Progenitor cell of endocrine pancreas (in vitro differentiated cells): Measurements from ENCODE around the gene TEX101. TPM values are rescaled to one million over a fixed set of nuclear protein-coding genes. Genes with fewer than 3 reads are reported as not detected.
A peak's percentile ranks its signal among the peaks of the same experiment; 100 is the strongest.

Source experiments
- DNase-seq: peaks from one replicate; pipeline ENCODE4 v3.0.0; 2021; ENCODE audit warnings: low spot score; ENCODE audit not compliant: unreplicated experiment
- H3K27ac Mint-ChIP-seq: 2 replicates; pipeline ENCODE4 v1.8.0; 2021; ENCODE audit warnings: mild to moderate bottlenecking, moderate library complexity, mixed read lengths
- H3K27me3 Mint-ChIP-seq: 2 replicates; pipeline ENCODE4 v1.8.0; 2021; ENCODE audit warnings: mixed read lengths
- H3K36me3 Mint-ChIP-seq: 2 replicates; pipeline ENCODE4 v1.8.0; 2022; ENCODE audit warnings: mixed read lengths; ENCODE audit not compliant: insufficient read depth
- H3K4me1 Mint-ChIP-seq: 2 replicates; pipeline ENCODE4 v1.8.0; 2021; ENCODE audit warnings: low read depth, mixed read lengths
- H3K4me3 Mint-ChIP-seq: 2 replicates; pipeline ENCODE4 v1.8.0; 2021; ENCODE audit warnings: low read depth, mild to moderate bottlenecking, moderate library complexity, mixed read lengths
- H3K9me3 Mint-ChIP-seq: 2 replicates; pipeline ENCODE4 v1.8.0; 2021; ENCODE audit warnings: low read depth, mixed read lengths
- total RNA-seq: library from RNA; stranded (reverse); gene quantifications from 2 replicates; pipeline ENCODE4 v1.2.1, GENCODE V29; 2021
- TF ChIP-seq, protein P1 (sequence below): fragments of 200-600 bp; sonication (generic); IDR thresholded peaks from one replicate; pipeline ENCODE4 v1.5.0; 2021; ENCODE audit warnings: antibody characterized with exemption, mild to moderate bottlenecking; ENCODE audit not compliant: unreplicated experiment

The TEX101 gene
- total RNA-seq, 1 donor from 2014 or later: not detected

GRCh38 chr19:43446746-43447489, 32.2 kb downstream of the TEX101 start:
- Mint-ChIP-seq H3K4me3 (no peak overlapping the region), H3K4me1 (no peaks in the 10 kb centered on the region), H3K27me3 (peaks cover 13% of the 10 kb centered on the region), H3K27ac (no peak overlapping the region), H3K36me3 (no peaks in the 10 kb centered on the region), H3K9me3 (no peaks in the 10 kb centered on the region)
- peak; percentile 69 for DNase-seq
- TF ChIP-seq, protein P1, sequence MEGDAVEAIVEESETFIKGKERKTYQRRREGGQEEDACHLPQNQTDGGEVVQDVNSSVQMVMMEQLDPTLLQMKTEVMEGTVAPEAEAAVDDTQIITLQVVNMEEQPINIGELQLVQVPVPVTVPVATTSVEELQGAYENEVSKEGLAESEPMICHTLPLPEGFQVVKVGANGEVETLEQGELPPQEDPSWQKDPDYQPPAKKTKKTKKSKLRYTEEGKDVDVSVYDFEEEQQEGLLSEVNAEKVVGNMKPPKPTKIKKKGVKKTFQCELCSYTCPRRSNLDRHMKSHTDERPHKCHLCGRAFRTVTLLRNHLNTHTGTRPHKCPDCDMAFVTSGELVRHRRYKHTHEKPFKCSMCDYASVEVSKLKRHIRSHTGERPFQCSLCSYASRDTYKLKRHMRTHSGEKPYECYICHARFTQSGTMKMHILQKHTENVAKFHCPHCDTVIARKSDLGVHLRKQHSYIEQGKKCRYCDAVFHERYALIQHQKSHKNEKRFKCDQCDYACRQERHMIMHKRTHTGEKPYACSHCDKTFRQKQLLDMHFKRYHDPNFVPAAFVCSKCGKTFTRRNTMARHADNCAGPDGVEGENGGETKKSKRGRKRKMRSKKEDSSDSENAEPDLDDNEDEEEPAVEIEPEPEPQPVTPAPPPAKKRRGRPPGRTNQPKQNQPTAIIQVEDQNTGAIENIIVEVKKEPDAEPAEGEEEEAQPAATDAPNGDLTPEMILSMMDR: peak; percentile 95

DNA sequence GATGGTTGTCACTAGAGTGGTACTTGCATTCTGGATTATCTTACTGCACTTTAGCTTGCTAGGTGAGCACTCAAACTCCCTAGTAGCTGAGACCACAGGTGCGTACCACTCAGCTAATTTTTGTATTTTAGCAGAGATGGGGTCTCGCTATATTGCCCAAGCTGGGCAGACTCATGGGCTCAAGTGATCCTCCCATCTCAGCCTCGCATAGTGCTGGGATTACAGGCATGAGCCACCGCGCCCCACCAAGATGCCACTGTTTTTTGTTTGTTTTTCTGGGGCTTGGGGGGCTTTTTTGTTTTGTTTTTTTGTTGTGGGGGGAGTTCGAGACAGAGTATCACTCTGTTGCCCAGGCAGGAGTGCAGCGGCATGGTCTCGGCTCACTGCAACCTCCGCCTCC, 33.0 kb downstream of the TEX101 start:
- Mint-ChIP-seq H3K27ac (no peak overlapping the region), H3K9me3 (peaks cover 1% of the 10 kb centered on the region), H3K4me3 (no peak overlapping the region), H3K27me3 (peaks cover 16% of the 10 kb centered on the region), H3K4me1 (no peaks in the 10 kb centered on the region), H3K36me3 (no peaks in the 10 kb centered on the region)
- TF ChIP-seq, protein P1: no peak
- no peak for DNase-seq

- no peaks in the 10 kb centered on the region for H3K36me3 Mint-ChIP-seq
- TF ChIP-seq, protein P1: no peak
- H3K9me3 Mint-ChIP-seq: peaks cover 3% of the 10 kb centered on the region
- H3K27ac Mint-ChIP-seq: no peak overlapping the region
- DNase-seq: no peak
- H3K27me3 Mint-ChIP-seq: peaks cover 21% of the 10 kb centered on the region
- H3K4me3 Mint-ChIP-seq: no peak overlapping the region
- peaks cover 3% of the 10 kb centered on the region for H3K4me1 Mint-ChIP-seq
Observed at GRCh38 chr19:43450545-43450997, 35.9 kb downstream of the TEX101 start.

- TF ChIP-seq, protein P1: no peak
Observed at GRCh38 chr19:43452582-43452981, 37.9 kb downstream of the TEX101 start.

DNA sequence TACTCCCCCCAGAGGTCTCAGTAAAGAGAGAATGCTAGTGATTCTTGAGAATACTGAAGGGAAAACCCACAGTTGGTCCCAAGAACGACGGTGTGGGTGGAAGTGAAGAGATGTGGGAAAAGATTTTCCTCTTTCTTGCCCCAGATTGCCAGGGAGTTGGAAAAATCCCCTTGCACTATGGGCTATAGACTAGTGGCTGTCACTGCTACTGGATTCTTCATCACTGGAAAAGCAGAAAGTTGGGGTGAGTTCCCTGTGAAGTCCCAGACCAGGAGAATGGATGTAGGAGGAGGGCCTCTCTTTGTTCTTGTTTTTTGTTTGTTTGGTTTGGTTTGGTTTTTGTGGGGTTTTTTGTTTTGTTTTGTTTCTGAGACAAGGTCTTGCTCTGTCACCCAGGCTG, 39.3 kb downstream of the TEX101 start:
- peaks cover 6% of the 10 kb centered on the region for H3K4me1 Mint-ChIP-seq
- no peak overlapping the region for H3K27ac Mint-ChIP-seq
- TF ChIP-seq, protein P1: no peak
- no peak overlapping the region for H3K4me3 Mint-ChIP-seq
- H3K9me3 Mint-ChIP-seq: peaks cover 3% of the 10 kb centered on the region
- peaks cover 24% of the 10 kb centered on the region for H3K27me3 Mint-ChIP-seq
- no peak for DNase-seq
- H3K36me3 Mint-ChIP-seq: no peaks in the 10 kb centered on the region

More at GRCh38 chr19:43452582-43452981, 37.9 kb downstream of the TEX101 start:
- H3K27ac Mint-ChIP-seq: no peak overlapping the region
- H3K4me3 Mint-ChIP-seq: no peak overlapping the region
- H3K36me3 Mint-ChIP-seq: no peaks in the 10 kb centered on the region
- peaks cover 21% of the 10 kb centered on the region for H3K27me3 Mint-ChIP-seq
- DNase-seq: no peak
- H3K9me3 Mint-ChIP-seq: peaks cover 3% of the 10 kb centered on the region
- H3K4me1 Mint-ChIP-seq: peaks cover 6% of the 10 kb centered on the region
